ENCODE results near the gene CXCR5.

Gene CXCR5

GRCh38 chr11:118911113-118911879 is 27.6 kb downstream of the CXCR5 start (continued):
- TF ChIP-seq ZNF114 (tag by site-specific recombination; IDR thresholded peaks at IDR 0.05), result no peak
- TF ChIP-seq ZBTB17 (tag by site-specific recombination; IDR thresholded peaks at IDR 0.05), result no peak
- no peak for TF ChIP-seq ZSCAN23 (tag by site-specific recombination; IDR thresholded peaks at IDR 0.05)
- TF ChIP-seq KLF8 (tag by site-specific recombination; IDR thresholded peaks at IDR 0.05), result 0 out of 2 replicates have a peak, but pooled peaks have one; percentile 10
- no peak for TF ChIP-seq ZNF580 (tag by site-specific recombination; IDR thresholded peaks at IDR 0.05)
- TF ChIP-seq RBAK (tag by site-specific recombination; IDR thresholded peaks at IDR 0.05), result no peak
- TF ChIP-seq ZSCAN18 (tag by site-specific recombination; IDR thresholded peaks at IDR 0.05), result no peak
- TF ChIP-seq ZNF624 (tag by site-specific recombination; IDR thresholded peaks at IDR 0.05), result no peak
- no peak for TF ChIP-seq ZNF513 (tag by site-specific recombination; IDR thresholded peaks at IDR 0.05)
- TF ChIP-seq ZFP41 (tag by site-specific recombination; IDR thresholded peaks at IDR 0.05; ENCODE audit: borderline replicate concordance), result no peak
- no peak for TF ChIP-seq ZNF404 (tag by site-specific recombination; IDR thresholded peaks at IDR 0.05)
- no peak for TF ChIP-seq ZNF626 (tag by site-specific recombination; IDR thresholded peaks at IDR 0.05)
- peak; percentile 57 for TF ChIP-seq GLIS1 (tag by site-specific recombination; IDR thresholded peaks at IDR 0.05)
- peak; percentile 81 for TF ChIP-seq ZNF600 (tag by site-specific recombination; IDR thresholded peaks at IDR 0.05)
- no peak for TF ChIP-seq ZNF544 (tag by site-specific recombination; IDR thresholded peaks at IDR 0.05)
- TF ChIP-seq GLI2 (tag by site-specific recombination; IDR thresholded peaks at IDR 0.05; ENCODE audit: borderline replicate concordance, low read depth), result no peak
- TF ChIP-seq MZF1 (tag by site-specific recombination; IDR thresholded peaks at IDR 0.05; ENCODE audit: borderline replicate concordance), result no peak

- ChIA-PET CTCF (interaction anchor here (6.9 kb wide), 1 partner anchor 17 kb away, joined by 196 read pairs; the partner anchor contains the start of gene BCL9L), POLR2A (interaction anchor here (0.9 to 6.3 kb wide), 4 partner anchors 18 to 209 kb away, joined by 3 to 96 read pairs (median 4); partner anchors contain the start of genes DDX6 and HINFP)
- peak overlapping the region; percentile 7; the same call in 1 of the 2 replicates for H3K27ac ChIP-seq (ENCODE audit: extremely low read depth, low read depth, low read length)
- H3K4me3 ChIP-seq (ENCODE audit: low read depth, low read length), result peak overlapping the region; percentile 1
- H3K4me1 ChIP-seq (ENCODE audit: control insufficient read depth, insufficient read depth, low read length), result peaks cover 17% of the 10 kb centered on the region
- H3K36me3 ChIP-seq (ENCODE audit: control insufficient read depth in 2 of 2, insufficient read depth in 1 of 2, low read length in 2 of 2), result peaks cover 0 to 10% of the 10 kb centered on the region in 2 experiments; a peak in 1 of 3 replicates
- no peaks in the 10 kb centered on the region for H3K9me3 ChIP-seq (ENCODE audit: control insufficient read depth, insufficient read depth, low read depth, low read length)
- TF ChIP-seq ZBTB7A (tag by site-specific recombination; IDR thresholded peaks at IDR 0.05; ENCODE audit: low read depth) (no peak), ZNF521 (tag by site-specific recombination; IDR thresholded peaks at IDR 0.05) (no peak), ZNF843 (tag by site-specific recombination; IDR thresholded peaks at IDR 0.05) (no peak), ZNF777 (tag by site-specific recombination; IDR thresholded peaks at IDR 0.05; ENCODE audit: borderline replicate concordance) (no peak), PRDM2 (tag by site-specific recombination; IDR thresholded peaks at IDR 0.05; ENCODE audit: borderline replicate concordance) (no peak), GFI1B (tag by site-specific recombination; IDR thresholded peaks at IDR 0.05) (no peak), WT1 (tag by site-specific recombination; IDR thresholded peaks at IDR 0.05) (peak; percentile 68), ZNF791 (tag by site-specific recombination; IDR thresholded peaks at IDR 0.05) (no peak), ZNF350 (tag by site-specific recombination; IDR thresholded peaks at IDR 0.05) (no peak), ZNF776 (tag by site-specific recombination; IDR thresholded peaks at IDR 0.05; ENCODE audit: borderline replicate concordance) (no peak)
Observed at GRCh38 chr11:118911880-118912741, 28.4 kb downstream of the CXCR5 start.
